RWPE2 (cell line): ENCODE data around the gene KCTD13.

Experiments used
- ATAC-seq: fragments of 200-7000 bp; cut with Tn5 transposase; 3 replicates; pipeline ENCODE4 v1.9.1; 2021; ENCODE audit warnings: low read depth
- DNase-seq: peaks from one replicate; pipeline ENCODE4 v3.0.0-alpha.2; 2020; ENCODE audit warnings: low spot score
- H3K27ac ChIP-seq: fragments of 450-650 bp; 2 replicates; pipeline ENCODE4 v1.5.1; 2017; ENCODE audit warnings: mild to moderate bottlenecking; ENCODE audit not compliant: poor library complexity, severe bottlenecking
- H3K27me3 ChIP-seq: fragments of 250-450 bp; sonication (Bioruptor Pico); 2 replicates; pipeline ENCODE4 v1.5.1; 2021; ENCODE audit warnings: mild to moderate bottlenecking, moderate library complexity; ENCODE audit not compliant: insufficient read depth, poor library complexity, severe bottlenecking
- H3K36me3 ChIP-seq: fragments of 250-450 bp; sonication (Bioruptor Pico); 2 replicates; pipeline ENCODE4 v1.5.1; 2020; ENCODE audit warnings: low read depth, mild to moderate bottlenecking, moderate library complexity
- H3K4me1 ChIP-seq: fragments of 250-450 bp; sonication (Bioruptor Pico); 2 replicates; pipeline ENCODE4 v1.5.1; 2021; ENCODE audit warnings: mild to moderate bottlenecking, moderate library complexity; ENCODE audit not compliant: insufficient read depth, poor library complexity, severe bottlenecking
- H3K4me3 ChIP-seq: fragments of 250-450 bp; sonication (Bioruptor Pico); 2 replicates; pipeline ENCODE4 v1.5.1; 2021; ENCODE audit warnings: mild to moderate bottlenecking, moderate library complexity; ENCODE audit not compliant: severe bottlenecking
- H3K9me3 ChIP-seq: fragments of 250-450 bp; sonication (Bioruptor Pico); 2 replicates; pipeline ENCODE4 v1.5.1; 2021; ENCODE audit warnings: mild to moderate bottlenecking, moderate library complexity; ENCODE audit not compliant: severe bottlenecking
- CTCF ChIP-seq: fragments of 450-650 bp; IDR thresholded peaks from one replicate; pipeline ENCODE4 v1.5.1; 2017; ENCODE audit warnings: mild to moderate bottlenecking, moderate library complexity; ENCODE audit not compliant: poor library complexity, severe bottlenecking

Gene KCTD13

GRCh38 chr16:29907973-29908372 lies 18.1 kb downstream of the KCTD13 start:
- no peaks in the 10 kb centered on the region for H3K4me1 ChIP-seq
- no peak overlapping the region for H3K4me3 ChIP-seq
- no peak for TF ChIP-seq CTCF
- H3K27ac ChIP-seq = no peak overlapping the region
- DNase-seq (no peak), ATAC-seq (no peak)
- no peaks in the 10 kb centered on the region for H3K9me3 ChIP-seq
- H3K27me3 ChIP-seq = no peaks in the 10 kb centered on the region
- H3K36me3 ChIP-seq = no peaks in the 10 kb centered on the region

- DNase-seq (no peak), ATAC-seq (no peak)
- no peaks in the 10 kb centered on the region for H3K27me3 ChIP-seq
- H3K36me3 ChIP-seq = no peaks in the 10 kb centered on the region
- no peaks in the 10 kb centered on the region for H3K4me1 ChIP-seq
- no peak overlapping the region for H3K27ac ChIP-seq
- no peak for TF ChIP-seq CTCF
- no peak overlapping the region for H3K4me3 ChIP-seq
- no peaks in the 10 kb centered on the region for H3K9me3 ChIP-seq
Measured at GRCh38 chr16:29906520-29907244, 19.3 kb downstream of the KCTD13 start.

- no peaks in the 10 kb centered on the region for H3K4me1 ChIP-seq
- no peak overlapping the region for H3K4me3 ChIP-seq
- H3K9me3 ChIP-seq = no peaks in the 10 kb centered on the region
- ATAC-seq (no peak), DNase-seq (no peak)
- no peaks in the 10 kb centered on the region for H3K36me3 ChIP-seq
- no peak overlapping the region for H3K27ac ChIP-seq
- TF ChIP-seq CTCF = no peak
- H3K27me3 ChIP-seq = no peaks in the 10 kb centered on the region
Measured at GRCh38 chr16:29905668-29906067, 20.4 kb downstream of the KCTD13 start.

- no peak overlapping the region for H3K4me3 ChIP-seq
- TF ChIP-seq CTCF = no peak
- no peaks in the 10 kb centered on the region for H3K4me1 ChIP-seq
- no peaks in the 10 kb centered on the region for H3K27me3 ChIP-seq
- no peak for ATAC-seq
- no peaks in the 10 kb centered on the region for H3K36me3 ChIP-seq
- H3K9me3 ChIP-seq = no peaks in the 10 kb centered on the region
- H3K27ac ChIP-seq = no peak overlapping the region
- DNase-seq = no peak
Measured at GRCh38 chr16:29904947-29905346, 21.1 kb downstream of the KCTD13 start.

GRCh38 chr16:29903590-29903989 lies 22.4 kb downstream of the KCTD13 start:
- TF ChIP-seq CTCF = no peak
- Histone ChIP-seq H3K36me3 (no peaks in the 10 kb centered on the region), H3K27me3 (no peaks in the 10 kb centered on the region), H3K27ac (no peak overlapping the region), H3K4me3 (no peak overlapping the region), H3K9me3 (no peaks in the 10 kb centered on the region), H3K4me1 (no peaks in the 10 kb centered on the region)
- no peak for ATAC-seq
- no peak for DNase-seq
